ENCODE data around the gene PRELP.

Gene PRELP

GRCh38 chr1:203454986-203455471 is 20.6 kb upstream of the PRELP start:
- H3K4me2 ChIP-seq = no peak overlapping the region
- no peaks in the 10 kb centered on the region for H4K20me1 ChIP-seq (ENCODE audit: insufficient read depth)
- no peaks in the 10 kb centered on the region for H3K36me3 ChIP-seq (ENCODE audit: insufficient read depth)
- H3K27ac ChIP-seq = no peak overlapping the region
- peaks cover 15% of the 10 kb centered on the region for H3K4me1 ChIP-seq (ENCODE audit: low read depth, poor library complexity, severe bottlenecking)
- no peaks in the 10 kb centered on the region for H3K79me2 ChIP-seq (ENCODE audit: insufficient read depth, low read depth)
- no peak overlapping the region for H3K9ac ChIP-seq
- no peak for TF ChIP-seq CTCF (conservative IDR thresholded peaks at IDR 0.05; ENCODE audit: low read depth, low read length)
- no peak overlapping the region for H2AFZ ChIP-seq (ENCODE audit: low read depth)
- no peak overlapping the region for H3K4me3 ChIP-seq (IDR thresholded peaks at IDR 0.05; ENCODE audit: insufficient read depth, low read depth, low read length)
- H3K27me3 ChIP-seq (ENCODE audit: insufficient read depth, low read depth) = no peaks in the 10 kb centered on the region

GRCh38 chr1:203455706-203456105 is 19.9 kb upstream of the PRELP start:
- Histone ChIP-seq H3K4me1 (ENCODE audit: low read depth, poor library complexity, severe bottlenecking) (peaks cover 22% of the 10 kb centered on the region), H3K4me2 (no peak overlapping the region), H3K27me3 (ENCODE audit: insufficient read depth, low read depth) (no peaks in the 10 kb centered on the region), H4K20me1 (ENCODE audit: insufficient read depth) (no peaks in the 10 kb centered on the region), H3K4me3 (IDR thresholded peaks at IDR 0.05; ENCODE audit: insufficient read depth, low read depth, low read length) (no peak overlapping the region), H3K9ac (no peak overlapping the region), H3K79me2 (ENCODE audit: insufficient read depth, low read depth) (no peaks in the 10 kb centered on the region), H3K27ac (no peak overlapping the region), H3K36me3 (ENCODE audit: insufficient read depth) (no peaks in the 10 kb centered on the region), H2AFZ (ENCODE audit: low read depth) (no peak overlapping the region)
- TF ChIP-seq CTCF (conservative IDR thresholded peaks at IDR 0.05; ENCODE audit: low read depth, low read length) = no peak

- H4K20me1 ChIP-seq (ENCODE audit: insufficient read depth) = no peaks in the 10 kb centered on the region
- H3K4me3 ChIP-seq (IDR thresholded peaks at IDR 0.05; ENCODE audit: insufficient read depth, low read depth, low read length) = no peak overlapping the region
- no peak overlapping the region for H2AFZ ChIP-seq (ENCODE audit: low read depth)
- H3K36me3 ChIP-seq (ENCODE audit: insufficient read depth) = no peaks in the 10 kb centered on the region
- H3K27ac ChIP-seq = no peak overlapping the region
- no peak for TF ChIP-seq CTCF (conservative IDR thresholded peaks at IDR 0.05; ENCODE audit: low read depth, low read length)
- H3K27me3 ChIP-seq (ENCODE audit: insufficient read depth, low read depth) = no peaks in the 10 kb centered on the region
- no peak overlapping the region for H3K4me2 ChIP-seq
- no peaks in the 10 kb centered on the region for H3K79me2 ChIP-seq (ENCODE audit: insufficient read depth, low read depth)
- H3K9ac ChIP-seq = no peak overlapping the region
- peaks cover 31% of the 10 kb centered on the region for H3K4me1 ChIP-seq (ENCODE audit: low read depth, poor library complexity, severe bottlenecking)
Observed at GRCh38 chr1:203456577-203456976, 19.0 kb upstream of the PRELP start.

- no peak overlapping the region for H3K9ac ChIP-seq
- no peaks in the 10 kb centered on the region for H4K20me1 ChIP-seq (ENCODE audit: insufficient read depth)
- H2AFZ ChIP-seq (ENCODE audit: low read depth) = no peak overlapping the region
- H3K4me1 ChIP-seq (ENCODE audit: low read depth, poor library complexity, severe bottlenecking) = peaks cover 46% of the 10 kb centered on the region
- no peak overlapping the region for H3K27ac ChIP-seq
- no peak for TF ChIP-seq CTCF (conservative IDR thresholded peaks at IDR 0.05; ENCODE audit: low read depth, low read length)
- no peaks in the 10 kb centered on the region for H3K27me3 ChIP-seq (ENCODE audit: insufficient read depth, low read depth)
- no peaks in the 10 kb centered on the region for H3K79me2 ChIP-seq (ENCODE audit: insufficient read depth, low read depth)
- no peaks in the 10 kb centered on the region for H3K36me3 ChIP-seq (ENCODE audit: insufficient read depth)
- H3K4me3 ChIP-seq (IDR thresholded peaks at IDR 0.05; ENCODE audit: insufficient read depth, low read depth, low read length) = no peak overlapping the region
- no peak overlapping the region for H3K4me2 ChIP-seq
Observed at GRCh38 chr1:203458078-203458477, 17.5 kb upstream of the PRELP start.
